ACC112 (cell line): Measurements from ENCODE around the gene ATG7.
A peak's percentile ranks its signal among the peaks of the same experiment; 100 is the strongest.
"Not testable (repeated sequence)": the region's sequence is repeated elsewhere in the genome, so short reads cannot be mapped to it uniquely, and the experiment has no call there.

Experiments used
- H2AFZ ChIP-seq: fragments of 200-600 bp; sonication (generic); one replicate; pipeline ENCODE4 v1.6.0; 2017; ENCODE audit warnings: antibody characterized with exemption, low read length; ENCODE audit not compliant: unreplicated experiment
- H3K27ac ChIP-seq: fragments of 200-600 bp; sonication (generic); 2 replicates; pipeline ENCODE4 v1.5.1; 2014; ENCODE audit warnings: low read depth, mild to moderate bottlenecking, antibody characterized with exemption, low read length, moderate library complexity
- H3K27me3 ChIP-seq: fragments of 200-600 bp; sonication (generic); 2 replicates; pipeline ENCODE4 v1.6.1; 2014; ENCODE audit warnings: mild to moderate bottlenecking, antibody characterized with exemption, low read length, moderate library complexity, mixed read lengths; ENCODE audit not compliant: insufficient read depth
- H3K36me3 ChIP-seq: fragments of 200-600 bp; sonication (generic); 2 replicates; pipeline ENCODE4 v1.6.1; 2016; ENCODE audit warnings: mild to moderate bottlenecking, antibody characterized with exemption, low read length, moderate library complexity, mixed read lengths; ENCODE audit not compliant: insufficient read depth
- H3K4me1 ChIP-seq: fragments of 200-600 bp; sonication (generic); one replicate; pipeline ENCODE4 v1.6.1; 2016; ENCODE audit warnings: low read length, mixed read lengths; ENCODE audit not compliant: insufficient read depth, unreplicated experiment, control insufficient read depth
- H3K4me3 ChIP-seq: fragments of 200-600 bp; sonication (generic); 2 replicates; pipeline ENCODE4 v1.5.1; 2014; ENCODE audit warnings: mild to moderate bottlenecking, low read depth, low read length
- H3K79me2 ChIP-seq: fragments of 200-600 bp; sonication (generic); one replicate; pipeline ENCODE4 v1.6.0; 2016; ENCODE audit warnings: low read length; ENCODE audit not compliant: control insufficient read depth, unreplicated experiment, insufficient read depth

The ATG7 gene

DNA sequence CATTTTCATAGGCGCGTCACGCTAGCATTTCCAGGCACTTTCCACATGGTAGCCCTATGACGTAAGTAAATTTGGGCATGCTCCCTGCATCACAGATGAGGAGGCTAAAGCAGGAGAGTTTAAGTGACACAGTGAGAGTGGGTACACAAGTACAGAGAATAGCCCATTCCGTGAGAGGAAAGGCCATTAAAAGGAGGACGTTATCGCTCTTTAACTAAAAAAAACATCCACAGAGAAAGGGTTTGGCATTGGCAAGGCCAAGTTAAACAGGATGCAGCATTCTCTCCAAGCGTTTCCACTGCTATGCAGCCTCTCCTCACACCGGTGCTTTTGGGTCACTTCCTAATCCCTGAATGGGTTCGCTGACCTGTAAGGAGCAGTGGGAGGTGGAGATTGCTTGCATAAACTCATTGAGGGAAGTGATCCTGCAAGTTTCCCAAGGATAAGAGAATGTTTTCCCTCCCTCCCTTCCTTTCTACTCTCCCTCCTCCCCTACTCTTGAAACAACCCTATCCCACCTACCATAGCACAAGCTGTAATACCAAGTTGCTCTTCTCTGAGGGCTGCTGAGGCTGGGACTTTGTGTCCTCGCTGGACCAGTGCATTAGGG is 223.9 kb downstream of the ATG7 start:
- Histone ChIP-seq H3K4me3 (no peak overlapping the region), H3K4me1 (peaks cover 30% of the 10 kb centered on the region), H3K27me3 (no peaks in the 10 kb centered on the region), H3K79me2 (no peaks in the 10 kb centered on the region), H3K27ac (no peak overlapping the region), H2AFZ (no peak overlapping the region), H3K36me3 (peaks cover 3% of the 10 kb centered on the region; the same call in 1 of the 2 replicates)

DNA sequence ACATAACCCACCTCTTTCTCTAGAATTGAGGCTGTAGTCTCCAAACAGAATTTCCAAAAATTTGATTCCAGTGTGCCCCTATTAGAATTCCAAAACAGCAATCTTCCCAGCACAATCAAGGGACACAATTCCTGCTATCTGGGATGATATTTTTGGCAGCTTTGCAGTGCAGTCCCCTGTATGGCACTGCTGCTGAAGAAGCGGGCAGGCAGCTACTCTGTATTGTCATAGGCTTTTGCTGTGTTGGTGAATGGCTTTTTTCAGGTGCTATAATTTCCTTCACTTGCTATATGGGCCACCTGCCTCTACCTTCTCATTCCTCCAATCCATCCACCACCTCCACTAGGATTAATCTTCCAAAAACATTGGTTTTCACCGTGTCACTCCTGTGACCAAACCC is 226.0 kb downstream of the ATG7 start:
- H3K79me2 ChIP-seq = no peaks in the 10 kb centered on the region
- H3K27ac ChIP-seq = peak overlapping the region; percentile 93
- peaks cover 30% of the 10 kb centered on the region for H3K4me1 ChIP-seq
- no peak overlapping the region for H2AFZ ChIP-seq
- no peaks in the 10 kb centered on the region for H3K36me3 ChIP-seq
- peak overlapping the region; percentile 37; the same call in 1 of the 2 replicates for H3K4me3 ChIP-seq
- H3K27me3 ChIP-seq = no peaks in the 10 kb centered on the region

DNA sequence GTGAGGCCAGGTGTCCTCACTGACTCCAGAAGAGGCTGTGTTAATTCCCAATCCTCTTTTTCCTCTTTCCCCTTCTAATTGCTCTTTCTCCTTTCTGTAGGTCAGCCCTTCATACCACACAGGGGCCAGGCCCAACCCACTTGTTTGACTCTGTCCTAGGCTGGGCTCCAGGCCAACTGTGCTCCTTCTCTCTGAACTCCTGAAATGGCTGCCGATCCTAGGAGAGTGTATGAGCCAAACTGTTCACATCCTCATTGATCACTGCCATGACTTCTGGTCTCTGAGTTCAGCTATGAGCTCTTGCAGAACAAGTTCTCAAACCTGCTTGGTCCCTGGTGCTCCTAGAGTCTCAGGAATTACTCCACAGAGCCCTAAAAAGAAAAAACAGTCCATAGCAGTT is 226.4 kb downstream of the ATG7 start:
- Histone ChIP-seq H3K27ac (peak overlapping the region; percentile 93), H3K27me3 (no peaks in the 10 kb centered on the region), H3K36me3 (no peaks in the 10 kb centered on the region), H3K79me2 (no peaks in the 10 kb centered on the region), H3K4me1 (peaks cover 30% of the 10 kb centered on the region), H3K4me3 (peak overlapping the region; percentile 37; the same call in 1 of the 2 replicates), H2AFZ (peak overlapping the region; percentile 87)

DNA sequence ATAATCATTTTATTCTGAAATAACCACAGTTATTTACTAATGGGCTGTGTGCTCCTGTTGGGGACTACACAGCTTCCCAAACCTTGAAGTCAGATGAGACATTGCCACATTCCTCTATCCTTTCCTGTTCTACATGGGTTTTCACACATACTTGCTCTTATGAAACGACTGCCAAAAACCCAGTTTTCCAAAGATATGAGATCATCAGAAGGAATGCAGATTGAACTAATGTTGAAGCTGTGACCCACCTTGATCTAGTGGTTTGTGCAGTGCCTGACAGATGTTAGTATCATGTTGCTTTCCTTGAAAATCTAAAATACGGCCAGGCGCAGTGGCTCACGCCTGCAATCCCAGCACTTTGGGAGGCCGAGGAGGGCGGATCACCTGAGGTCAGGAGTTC is 226.9 kb downstream of the ATG7 start:
- H3K79me2 ChIP-seq = no peaks in the 10 kb centered on the region
- peak overlapping the region; percentile 93 for H3K27ac ChIP-seq
- peaks cover 25% of the 10 kb centered on the region for H3K4me1 ChIP-seq
- no peaks in the 10 kb centered on the region for H3K36me3 ChIP-seq
- H3K27me3 ChIP-seq = no peaks in the 10 kb centered on the region
- H3K4me3 ChIP-seq = 0 out of 2 replicates have a peak overlapping the region, but pooled peaks have one; percentile 37
- H2AFZ ChIP-seq = no peak overlapping the region

DNA sequence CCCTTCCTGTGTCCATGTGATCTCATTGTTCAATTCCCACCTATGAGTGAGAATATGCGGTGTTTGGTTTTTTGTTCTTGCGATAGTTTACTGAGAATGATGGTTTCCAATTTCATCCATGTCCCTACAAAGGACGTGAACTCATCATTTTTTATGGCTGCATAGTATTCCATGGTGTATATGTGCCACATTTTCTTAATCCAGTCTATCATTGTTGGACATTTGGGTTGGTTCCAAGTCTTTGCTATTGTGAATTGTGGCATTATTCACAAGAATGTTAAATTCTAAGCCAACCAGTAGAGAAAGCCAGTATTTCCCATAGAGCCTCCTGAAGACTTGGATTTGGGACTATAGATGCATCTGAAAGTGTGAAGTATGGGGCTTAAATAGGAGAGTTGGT is 230.2 kb downstream of the ATG7 start:
- H3K4me3 ChIP-seq, H3K36me3 ChIP-seq, H3K79me2 ChIP-seq, H3K27me3 ChIP-seq, H3K27ac ChIP-seq, H2AFZ ChIP-seq: not testable (repeated sequence)
- peaks cover 23% of the 10 kb centered on the region for H3K4me1 ChIP-seq

DNA sequence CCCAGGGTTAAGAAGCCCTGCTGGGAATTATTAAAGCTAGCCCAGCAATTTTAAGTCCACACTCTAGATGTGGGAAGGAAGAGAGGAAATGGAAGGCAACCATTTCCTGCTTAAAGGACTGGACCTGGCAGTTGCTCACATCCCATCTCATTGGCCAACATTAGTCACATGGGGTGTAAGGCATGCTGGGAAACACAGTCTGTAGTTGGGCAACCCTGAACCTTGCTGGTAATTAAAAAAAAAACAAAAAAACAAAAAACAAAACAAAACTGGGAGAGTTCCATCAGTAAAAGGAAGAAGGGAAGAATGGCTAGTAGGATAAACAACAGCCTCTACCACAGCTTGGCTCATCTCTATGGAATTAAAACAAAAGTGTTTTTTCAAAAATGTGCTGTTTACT is 235.5 kb downstream of the ATG7 start:
- H3K79me2 ChIP-seq = no peaks in the 10 kb centered on the region
- H3K4me1 ChIP-seq = peaks cover 22% of the 10 kb centered on the region
- H3K27me3 ChIP-seq = no peaks in the 10 kb centered on the region
- H3K27ac ChIP-seq = peak overlapping the region; percentile 5; the same call in 1 of the 2 replicates
- peaks cover 3% of the 10 kb centered on the region; the same call in 1 of the 2 replicates for H3K36me3 ChIP-seq
- H2AFZ ChIP-seq = no peak overlapping the region
- H3K4me3 ChIP-seq = no peak overlapping the region

DNA sequence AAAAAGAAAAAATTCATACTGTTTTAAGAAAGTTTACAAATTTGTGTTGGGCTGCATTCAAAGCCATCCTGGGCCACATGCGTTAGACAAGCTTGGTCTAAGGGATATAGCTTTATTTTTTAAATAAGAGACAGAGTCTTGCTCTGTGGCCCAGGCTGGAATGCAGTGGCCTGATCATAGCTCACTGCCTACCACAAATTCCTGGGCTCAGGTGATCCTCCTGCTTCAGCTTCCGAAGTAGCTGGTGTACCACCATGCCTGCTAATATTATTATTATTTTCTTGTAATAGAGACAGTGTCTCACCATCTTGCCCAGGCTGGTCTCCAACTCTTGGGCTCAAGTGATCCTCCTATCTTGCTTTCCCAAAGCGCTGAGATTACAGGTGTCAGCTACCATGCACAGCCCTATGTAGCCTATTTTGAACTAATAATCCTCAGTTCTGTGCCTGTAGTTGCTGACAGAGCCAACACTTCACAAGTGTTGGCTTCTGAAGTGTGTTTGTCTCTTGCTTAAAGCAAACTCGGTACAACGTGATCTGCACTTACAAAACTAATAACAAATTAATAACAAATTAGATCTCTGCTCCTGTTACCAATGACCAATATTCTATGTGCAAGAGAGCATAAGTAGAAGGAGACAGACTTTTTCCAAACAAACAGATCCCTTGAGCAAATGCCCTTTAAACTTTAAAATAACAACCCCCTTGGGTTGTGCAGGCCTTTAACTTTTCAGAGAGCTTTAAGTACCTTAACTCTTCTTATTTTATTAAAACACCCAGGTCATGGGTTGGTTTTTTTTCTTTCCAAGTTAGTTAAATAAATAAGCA is 236.4 kb downstream of the ATG7 start:
- H3K36me3 ChIP-seq = peaks cover 3% of the 10 kb centered on the region; the same call in 1 of the 2 replicates
- H2AFZ ChIP-seq = peak overlapping the region; percentile 29
- H3K4me3 ChIP-seq = peak overlapping the region; percentile 28; the same call in 1 of the 2 replicates

DNA sequence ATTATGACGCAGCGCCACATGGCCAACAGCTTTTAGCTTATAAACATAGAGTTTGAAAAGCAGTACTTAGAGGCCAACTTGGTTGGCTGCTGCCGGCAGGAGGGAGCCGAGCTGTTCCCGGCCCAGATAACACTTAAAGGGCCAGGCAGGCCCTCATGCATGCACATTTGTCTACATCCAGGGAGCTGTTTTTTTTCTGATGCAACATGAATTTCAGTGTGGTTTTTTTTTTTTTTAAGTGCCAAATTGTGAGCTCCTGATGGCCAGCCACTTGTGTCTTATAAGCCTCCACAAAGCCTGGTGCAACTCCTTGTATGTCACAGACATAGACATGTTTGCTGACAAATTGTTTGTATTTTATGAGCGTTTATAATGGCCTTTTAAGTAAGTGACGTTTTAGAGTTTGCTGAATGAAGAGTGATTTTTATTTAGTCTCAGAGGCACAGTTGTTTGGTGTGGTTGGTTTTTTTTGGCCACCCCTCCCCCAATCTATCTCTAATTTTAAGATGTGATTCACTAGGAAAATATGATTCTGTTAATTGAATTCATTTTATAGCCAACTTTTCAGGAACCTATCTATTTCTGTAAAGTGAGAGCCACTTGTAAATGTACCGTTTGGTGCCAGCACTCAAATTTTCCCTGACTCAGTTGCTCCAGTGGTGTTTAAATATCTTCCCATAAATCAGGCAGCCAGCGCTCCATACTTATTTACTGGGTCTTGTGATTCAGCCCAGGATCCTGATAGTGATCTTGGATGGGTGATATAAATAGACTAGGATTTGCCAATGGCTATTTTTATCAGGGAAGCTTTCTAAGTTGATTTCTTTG is 237.2 kb downstream of the ATG7 start:
- peak overlapping the region; percentile 29 for H2AFZ ChIP-seq

More for the DNA sequence above, 236.4 kb downstream of the ATG7 start:
- Histone ChIP-seq H3K79me2 (no peaks in the 10 kb centered on the region), H3K27me3 (no peaks in the 10 kb centered on the region), H3K4me1 (peaks cover 24% of the 10 kb centered on the region), H3K27ac (peak overlapping the region; percentile 80)

DNA sequence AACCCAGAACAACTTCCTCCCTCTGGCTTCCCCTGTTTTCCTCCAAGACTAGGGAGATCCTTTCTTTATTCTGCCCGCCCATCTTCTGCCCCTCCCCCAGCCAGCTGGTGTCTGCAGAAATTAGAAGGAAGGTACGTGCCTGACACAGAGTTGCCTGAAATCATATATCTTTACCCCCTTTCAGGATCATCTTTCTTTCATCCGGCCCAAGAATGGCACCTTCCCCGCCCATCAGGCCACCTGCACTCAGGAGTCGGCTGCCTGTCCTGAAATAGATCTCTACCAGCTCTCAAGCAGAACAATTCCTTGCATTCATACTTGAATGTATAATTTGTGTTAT is 237.8 kb downstream of the ATG7 start:
- Histone ChIP-seq H3K36me3 (peaks cover 3% of the 10 kb centered on the region; the same call in 1 of the 2 replicates), H3K27ac (peak overlapping the region; percentile 80), H2AFZ (no peak overlapping the region), H3K4me3 (no peak overlapping the region), H3K4me1 (peaks cover 38% of the 10 kb centered on the region), H3K27me3 (no peaks in the 10 kb centered on the region), H3K79me2 (no peaks in the 10 kb centered on the region)

More for the DNA sequence above, 237.2 kb downstream of the ATG7 start:
- Histone ChIP-seq H3K4me1 (peaks cover 32% of the 10 kb centered on the region), H3K27ac (peak overlapping the region; percentile 80), H3K27me3 (no peaks in the 10 kb centered on the region), H3K79me2 (no peaks in the 10 kb centered on the region), H3K36me3 (peaks cover 3% of the 10 kb centered on the region; the same call in 1 of the 2 replicates), H3K4me3 (peak overlapping the region; percentile 28; the same call in 1 of the 2 replicates)

DNA sequence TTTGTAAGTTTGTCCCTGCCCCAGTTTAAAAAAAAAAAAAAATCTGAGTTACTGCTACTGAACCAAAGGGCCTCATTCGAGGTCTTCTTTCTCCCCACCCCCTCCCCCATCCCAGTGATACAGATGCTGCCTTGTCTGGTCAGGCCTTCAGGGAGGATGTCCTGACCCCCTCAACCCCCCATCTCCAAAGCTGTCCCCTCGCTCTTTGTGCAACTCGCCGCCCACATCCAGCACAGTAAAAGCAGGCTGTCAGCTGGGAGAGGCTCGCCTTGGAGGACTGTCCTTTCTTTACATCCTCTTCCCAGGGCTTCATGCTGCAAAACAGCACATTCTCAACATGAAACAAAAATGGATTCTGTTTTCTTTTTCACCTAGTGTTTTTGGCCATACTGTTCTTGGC is 238.2 kb downstream of the ATG7 start:
- H3K4me3 ChIP-seq = no peak overlapping the region
- peak overlapping the region; percentile 80 for H3K27ac ChIP-seq
- H3K36me3 ChIP-seq = peaks cover 3% of the 10 kb centered on the region; the same call in 1 of the 2 replicates
- no peaks in the 10 kb centered on the region for H3K27me3 ChIP-seq
- no peak overlapping the region for H2AFZ ChIP-seq
- H3K79me2 ChIP-seq = no peaks in the 10 kb centered on the region
- peaks cover 39% of the 10 kb centered on the region for H3K4me1 ChIP-seq
